GM19397 (cell line): ENCODE results near the gene STX5.
A peak's percentile ranks its signal among the peaks of the same experiment; 100 is the strongest.
"Not testable (repeated sequence)": the region's sequence is repeated elsewhere in the genome, so short reads cannot be mapped to it uniquely, and the experiment has no call there.

Source experiments
- ATAC-seq: cut with Tn5 transposase; IDR thresholded peaks from one replicate; pipeline ENCODE4 v1.9.1; 2021; ENCODE audit warnings: mild to moderate bottlenecking, moderate library complexity; ENCODE audit not compliant: unreplicated experiment

Gene STX5

DNA sequence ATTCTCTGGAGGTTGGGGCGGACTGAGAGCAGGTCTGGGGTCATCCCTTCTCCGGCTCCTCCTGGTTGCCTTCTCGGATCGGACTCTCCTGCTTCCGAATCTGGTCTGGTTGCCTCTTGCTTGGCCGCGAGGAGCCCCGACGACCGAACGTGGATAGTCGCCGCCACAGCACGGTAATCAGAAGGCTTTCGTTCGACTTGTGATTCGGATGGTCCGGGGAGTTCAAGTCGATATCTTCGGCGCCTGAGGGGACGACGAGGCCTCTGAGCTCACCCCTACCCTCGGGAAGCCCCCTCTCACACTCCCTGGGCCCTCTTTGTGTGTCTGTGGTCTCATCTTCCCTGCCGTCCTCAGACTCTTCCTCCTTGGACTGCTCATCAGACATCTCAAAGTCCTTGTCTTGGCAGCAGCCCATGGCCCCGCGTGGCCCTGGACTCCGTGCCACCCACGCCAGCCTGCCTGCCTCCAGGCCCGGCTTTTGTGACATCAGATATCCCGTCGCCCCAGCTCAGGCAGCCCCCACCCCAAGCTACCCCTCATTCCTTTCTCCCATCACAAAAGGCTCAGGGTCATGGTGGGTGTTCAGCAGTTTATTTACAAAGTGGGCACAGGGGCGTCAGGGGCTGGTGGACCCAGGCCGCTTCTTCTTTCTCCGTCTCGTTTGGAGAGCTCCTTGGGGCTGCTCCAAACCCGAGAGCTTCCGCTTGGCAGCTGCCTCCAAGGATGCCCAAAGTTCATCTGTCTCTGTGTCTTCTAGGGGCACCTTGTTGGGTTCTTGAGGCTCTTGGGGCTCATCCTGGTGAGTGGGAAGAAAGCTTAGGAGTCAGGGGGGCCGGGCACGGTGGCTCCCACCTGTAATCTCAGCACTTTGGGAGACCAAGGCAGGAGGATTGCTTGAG is 734 bp upstream of the STX5 start, which contains the start of gene TEX54:
TSS of gene TEX54 (minus strand) at position 506 of the 899 bp plus-strand sequence.
- ATAC-seq, result peak; percentile 14

DNA sequence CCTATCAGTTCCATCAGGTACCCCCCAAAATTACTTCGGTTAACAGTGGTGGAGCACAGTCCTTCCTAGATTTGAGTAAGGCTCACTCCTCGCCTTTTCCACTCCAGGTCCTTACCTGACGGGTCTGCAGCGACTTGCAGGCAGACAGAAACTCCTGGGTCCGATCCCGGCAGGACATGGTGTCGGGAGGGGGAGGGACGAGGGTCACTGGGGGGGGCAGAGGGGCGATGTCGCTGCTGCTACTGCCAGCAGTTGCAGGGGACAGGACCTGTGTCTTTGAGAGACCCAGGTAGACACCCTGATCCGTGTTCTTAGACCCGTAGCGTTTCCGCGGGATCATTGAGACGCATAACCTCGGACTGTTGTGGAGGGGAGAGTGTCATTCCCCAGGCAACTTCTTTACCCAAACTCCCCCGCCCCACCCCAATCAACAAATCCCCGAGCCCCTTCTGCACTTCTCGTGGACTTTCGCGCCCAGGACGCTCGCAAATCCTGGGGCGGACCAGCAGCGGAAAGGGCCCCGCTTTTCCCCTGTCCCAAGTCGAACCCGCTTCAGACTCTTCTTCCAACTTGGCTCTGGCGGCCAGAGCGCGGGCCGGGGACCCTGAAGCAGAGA is 839 bp downstream of the STX5 start:
- ATAC-seq, result no peak

DNA sequence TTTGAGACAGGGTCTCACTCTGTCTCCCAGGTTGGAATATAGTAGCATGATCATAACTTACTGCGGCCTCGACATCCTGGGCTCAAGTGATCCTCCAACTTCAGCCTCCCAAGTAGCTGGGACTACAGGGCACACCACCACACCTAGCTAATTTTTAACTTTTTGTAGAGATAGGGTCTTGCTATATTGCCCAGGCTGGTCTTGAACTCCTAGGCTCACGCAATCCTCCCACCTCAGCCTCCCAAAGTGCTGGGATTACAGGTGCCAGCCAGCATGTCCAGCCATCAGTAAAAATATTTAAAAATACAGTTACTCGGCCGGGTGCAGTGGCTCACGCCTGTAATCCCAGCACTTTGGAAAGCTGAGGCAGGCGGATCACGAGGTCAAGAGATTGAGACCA is 3.7 kb downstream of the STX5 start:
- not testable (repeated sequence) for ATAC-seq

DNA sequence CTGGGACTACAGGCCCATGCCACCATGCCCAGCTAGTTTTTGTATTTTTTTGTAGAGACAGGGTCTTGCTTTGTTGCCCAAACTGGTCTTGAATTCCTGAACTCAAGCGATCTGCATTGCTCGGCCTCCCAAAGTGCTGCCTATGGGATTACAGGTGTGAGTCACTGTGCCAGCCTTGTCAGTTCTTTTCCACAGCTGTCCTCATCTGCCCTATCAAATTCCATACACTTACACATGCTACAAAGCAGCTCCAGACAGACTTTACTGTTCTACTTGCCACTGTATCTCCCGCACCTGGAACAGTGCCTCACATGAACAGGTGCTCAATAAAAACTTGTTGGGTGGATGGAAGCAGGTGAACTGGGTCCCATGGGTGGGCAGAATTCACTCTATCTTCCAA is 8.2 kb downstream of the STX5 start:
- no peak for ATAC-seq

DNA sequence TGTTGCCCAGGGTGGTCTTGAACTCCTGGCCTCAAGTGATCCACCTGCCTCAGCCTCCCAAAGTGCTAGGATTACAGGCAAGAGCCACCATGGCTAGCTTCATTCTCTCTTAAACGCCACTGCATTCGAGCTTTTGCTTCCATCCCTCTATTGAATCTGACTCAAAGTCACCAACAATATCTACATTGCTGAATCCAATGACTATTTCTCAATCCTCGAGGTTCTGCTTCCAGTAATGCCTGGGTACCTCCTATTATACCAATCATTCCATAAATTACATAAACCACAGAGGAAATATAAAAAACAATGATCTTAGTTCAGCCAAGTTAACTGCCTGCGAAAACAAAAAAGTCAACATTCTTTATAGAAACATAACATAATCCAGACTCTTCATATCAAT is 14.7 kb downstream of the STX5 start:
- no peak for ATAC-seq

DNA sequence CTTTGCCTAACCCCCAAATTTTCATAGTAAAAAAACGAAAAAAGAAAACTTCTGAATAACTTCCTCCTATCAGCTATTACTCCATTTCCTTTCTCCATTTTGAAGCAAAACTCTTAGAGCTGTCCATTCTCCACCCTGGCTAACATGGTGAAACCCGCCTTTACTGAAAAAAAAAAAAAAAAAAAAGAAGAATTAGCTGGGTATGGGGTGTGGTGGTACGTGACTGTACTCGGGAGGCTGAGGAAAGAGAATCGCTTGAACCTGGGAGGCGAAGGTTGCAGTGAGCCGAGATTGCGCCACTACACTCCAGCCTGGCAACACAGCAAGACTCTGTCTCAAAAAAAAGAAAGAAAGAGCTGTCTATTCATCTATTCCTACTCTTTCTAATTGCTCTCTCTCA is 15.3 kb downstream of the STX5 start:
- no peak for ATAC-seq

DNA sequence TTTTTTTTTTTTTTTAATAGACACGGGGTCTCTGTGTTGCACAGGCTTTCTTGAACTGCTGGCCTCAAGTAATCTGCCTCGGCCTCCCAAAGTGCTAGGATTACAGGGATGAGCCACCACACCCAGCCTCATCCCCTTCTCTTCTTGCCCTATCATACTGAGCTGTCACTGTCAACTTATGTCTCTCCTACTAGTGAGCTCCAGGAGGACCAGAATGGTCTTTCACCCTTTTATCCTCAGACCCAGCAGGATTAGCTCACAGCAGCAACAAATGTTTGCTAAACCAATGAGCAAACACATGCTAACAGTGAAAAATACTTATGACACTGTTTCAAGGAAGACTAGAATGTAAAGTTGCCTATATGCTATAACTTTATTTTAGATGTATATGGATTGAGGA is 20.2 kb downstream of the STX5 start:
- no peak for ATAC-seq

DNA sequence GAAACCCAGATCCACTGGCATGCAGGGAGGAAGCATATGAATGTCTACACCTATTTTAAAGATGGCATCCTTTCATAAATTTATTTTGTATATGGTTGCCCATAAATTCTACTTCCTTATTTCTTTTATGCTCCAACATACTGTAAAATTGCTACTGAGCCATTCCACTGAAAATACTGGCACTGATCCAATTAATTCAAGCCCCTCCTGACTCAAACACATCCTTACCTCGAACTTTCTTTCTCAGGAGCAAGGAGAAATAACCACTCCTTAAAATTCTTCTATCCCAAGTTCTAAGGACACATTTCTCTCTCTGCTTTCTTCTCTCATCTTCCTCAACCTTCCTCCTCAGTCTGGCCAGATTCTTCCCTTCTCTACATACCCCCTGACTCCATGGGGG is 21.1 kb downstream of the STX5 start:
- ATAC-seq, result no peak

DNA sequence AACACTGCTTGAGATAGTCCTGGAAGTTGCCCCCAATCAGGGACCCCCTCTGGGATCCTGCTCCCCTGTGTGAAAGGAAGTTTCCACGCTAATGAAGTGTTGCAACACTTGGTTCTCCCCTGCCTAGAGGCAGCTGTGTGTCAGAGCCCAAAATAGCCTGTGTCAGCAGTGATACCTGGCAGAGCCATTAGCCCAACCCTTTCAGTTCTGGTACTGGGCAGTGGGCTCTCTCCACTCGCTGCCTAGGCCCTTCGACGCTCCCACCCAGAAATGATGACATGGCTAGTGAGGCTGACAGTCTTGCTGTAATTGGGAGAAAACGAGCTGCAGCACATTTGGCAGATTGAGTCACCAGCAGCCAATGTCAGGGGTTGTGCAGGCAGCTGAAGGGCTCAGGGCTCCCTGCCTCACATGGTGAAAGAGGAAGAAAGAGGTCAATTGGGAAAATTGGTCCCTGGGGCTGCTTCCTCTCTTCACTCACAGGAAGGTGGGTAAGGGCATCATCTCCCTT is 25.2 kb downstream of the STX5 start:
- ATAC-seq, result no peak

DNA sequence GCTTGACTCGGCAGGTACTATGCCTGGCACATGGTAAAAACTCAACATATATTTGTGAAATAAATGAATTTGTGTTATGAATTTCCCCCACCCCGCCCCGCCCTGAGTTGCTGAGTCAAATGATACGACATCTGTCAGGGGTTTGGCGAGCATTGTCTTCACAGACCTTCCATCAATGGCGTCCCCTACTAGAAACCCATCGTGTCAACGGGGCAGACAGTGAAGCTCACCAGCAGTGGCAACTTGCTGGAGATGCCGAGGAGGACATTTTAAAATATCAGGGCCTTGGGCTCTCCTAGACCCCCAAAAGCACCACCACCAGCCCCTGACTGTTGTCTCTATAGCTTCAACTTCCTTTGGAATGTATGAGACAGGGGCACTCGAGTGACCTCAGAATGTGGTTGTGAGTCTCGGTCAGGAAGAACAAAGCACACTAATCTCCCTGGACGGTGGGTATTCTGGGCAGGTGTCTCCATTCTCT is 25.9 kb downstream of the STX5 start:
- ATAC-seq, result no peak

DNA sequence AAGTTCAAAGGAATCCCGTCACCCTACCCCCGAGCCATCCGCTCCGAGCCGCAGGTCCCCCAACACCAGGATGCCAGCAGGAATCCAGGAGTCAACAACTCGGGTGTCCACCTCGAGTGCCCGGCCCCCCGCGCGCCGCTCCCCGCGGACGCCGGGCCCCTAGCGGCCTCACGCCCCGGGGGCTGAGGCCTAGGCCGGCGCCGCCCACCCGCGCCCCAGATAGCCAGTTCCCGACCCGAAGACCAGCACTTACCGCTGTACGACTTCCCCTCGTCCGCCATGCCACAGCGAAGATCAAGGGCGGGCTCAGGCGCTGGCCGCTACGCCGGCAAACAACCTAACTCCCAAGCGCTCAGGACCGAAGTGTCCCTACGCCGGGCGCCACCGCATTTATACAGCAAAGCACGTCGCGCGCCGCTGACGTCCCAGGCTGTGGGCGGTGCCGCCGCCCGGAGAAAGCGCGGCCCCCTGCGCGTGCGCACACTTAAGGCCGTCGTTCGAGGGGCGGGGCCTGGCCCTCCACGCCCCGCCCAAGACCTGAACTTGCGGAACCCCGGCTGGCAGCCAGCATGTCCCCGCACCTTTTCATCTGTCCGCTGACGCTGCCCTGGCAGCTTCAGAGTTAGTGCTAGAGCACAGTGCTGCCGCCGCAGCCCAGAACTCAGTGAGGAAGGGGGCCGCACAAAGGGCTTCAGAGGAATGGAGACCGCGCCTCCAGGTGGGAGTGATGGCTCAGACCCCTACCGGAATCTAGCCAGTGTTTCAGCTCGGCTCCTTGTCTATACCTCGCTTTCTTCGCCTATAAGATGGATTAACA is 26.6 kb downstream of the STX5 start, which contains the start of gene NXF1:
TSS of gene NXF1 (minus strand) at position 365 of the 817 bp plus-strand sequence. CDS start at position 281, 84 bp downstream.
- ATAC-seq, result peak; percentile 87

DNA sequence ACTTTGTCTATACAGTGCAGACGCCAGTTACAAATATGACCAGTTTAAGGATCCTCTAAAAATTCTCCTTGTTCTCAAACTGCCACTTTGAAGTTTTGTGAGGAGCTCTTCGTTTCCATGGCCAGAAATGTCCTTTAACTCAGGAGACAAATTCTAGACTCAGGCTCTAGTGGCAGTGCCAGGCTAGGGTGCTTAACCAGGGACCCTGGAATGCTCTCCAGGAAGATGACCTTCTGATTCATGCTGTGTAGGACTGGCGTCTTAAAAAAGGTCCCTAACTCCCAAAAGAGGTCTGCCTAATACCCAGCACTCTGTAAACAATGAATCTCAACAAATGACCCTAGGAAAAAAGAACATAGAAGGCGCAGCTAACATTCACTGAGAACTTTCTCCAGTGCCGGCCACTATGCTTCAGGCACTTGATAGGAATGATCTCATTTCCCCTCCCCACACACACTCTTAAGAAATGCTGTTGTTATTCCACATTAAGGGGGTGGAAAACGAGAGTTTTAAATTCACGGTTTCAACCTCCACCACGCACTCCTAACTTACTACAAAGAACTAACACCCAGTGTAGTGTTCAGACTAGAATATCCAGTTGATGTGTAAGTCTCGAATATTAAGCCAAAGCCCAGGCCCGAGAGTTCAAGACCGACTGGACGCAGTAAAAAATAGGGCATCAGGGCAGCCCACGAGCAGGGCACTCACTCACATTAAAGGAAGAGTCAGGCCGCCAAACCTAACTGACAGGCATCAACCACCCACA is 27.4 kb downstream of the STX5 start:
- no peak for ATAC-seq

DNA sequence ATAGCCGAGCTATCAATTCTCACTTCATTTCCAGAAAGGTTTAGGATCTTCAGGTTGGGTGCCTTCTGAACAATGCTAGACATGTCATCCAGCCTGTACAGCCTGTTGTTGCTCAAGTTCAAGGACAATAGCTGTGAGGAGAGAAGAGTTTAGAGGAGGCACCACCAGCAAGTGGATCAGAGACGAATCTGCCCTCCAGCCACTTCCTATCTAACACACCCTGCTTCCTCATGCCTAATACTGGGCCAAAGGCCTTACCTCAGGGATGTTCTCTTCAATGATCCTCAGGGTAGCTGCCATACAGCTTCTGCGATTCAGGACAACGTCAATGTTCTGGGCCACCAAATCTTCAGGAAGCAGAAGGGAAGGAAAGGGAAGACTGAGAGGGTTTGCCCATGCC is 30.8 kb downstream of the STX5 start:
- ATAC-seq, result no peak

DNA sequence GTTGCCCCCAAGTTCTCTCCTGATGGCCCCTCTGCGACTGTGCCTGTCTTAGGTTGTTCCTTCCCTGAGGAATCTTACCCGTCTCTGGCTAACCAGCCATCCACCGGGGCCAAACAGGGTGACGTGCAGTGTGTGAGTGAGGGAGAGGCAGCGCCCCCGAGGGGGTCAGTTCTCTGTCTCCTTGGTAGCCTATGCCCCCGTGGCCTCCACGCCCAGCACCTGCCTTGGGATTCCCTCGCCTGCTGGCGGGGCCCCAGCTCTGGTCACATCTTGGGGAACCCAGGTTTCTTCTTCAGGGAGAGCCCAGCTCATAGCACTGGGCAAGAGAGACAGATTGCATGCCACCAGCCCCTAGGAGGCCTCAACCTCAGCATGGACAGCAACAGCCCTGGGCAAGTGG is 32.4 kb downstream of the STX5 start:
- no peak for ATAC-seq

DNA sequence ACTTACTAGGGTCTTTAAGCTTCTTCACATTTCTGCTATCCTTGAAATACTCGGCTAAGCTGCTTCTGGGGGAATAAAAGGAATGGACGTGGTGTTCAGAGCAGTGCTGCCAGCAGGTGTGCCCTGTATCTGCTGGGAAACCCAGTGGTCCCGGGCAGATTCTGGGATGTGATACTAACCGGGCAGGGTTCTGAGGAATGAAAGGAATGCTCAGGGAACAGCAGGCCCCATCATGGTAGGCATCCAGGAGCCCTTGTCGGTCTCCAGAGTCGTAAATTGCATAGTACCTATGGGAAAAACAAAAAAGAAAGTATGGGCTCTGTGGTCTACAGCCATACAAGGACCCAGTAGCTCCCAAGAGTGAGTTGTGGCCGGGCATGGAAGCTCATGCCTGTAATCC is 35.6 kb downstream of the STX5 start:
- no peak for ATAC-seq

DNA sequence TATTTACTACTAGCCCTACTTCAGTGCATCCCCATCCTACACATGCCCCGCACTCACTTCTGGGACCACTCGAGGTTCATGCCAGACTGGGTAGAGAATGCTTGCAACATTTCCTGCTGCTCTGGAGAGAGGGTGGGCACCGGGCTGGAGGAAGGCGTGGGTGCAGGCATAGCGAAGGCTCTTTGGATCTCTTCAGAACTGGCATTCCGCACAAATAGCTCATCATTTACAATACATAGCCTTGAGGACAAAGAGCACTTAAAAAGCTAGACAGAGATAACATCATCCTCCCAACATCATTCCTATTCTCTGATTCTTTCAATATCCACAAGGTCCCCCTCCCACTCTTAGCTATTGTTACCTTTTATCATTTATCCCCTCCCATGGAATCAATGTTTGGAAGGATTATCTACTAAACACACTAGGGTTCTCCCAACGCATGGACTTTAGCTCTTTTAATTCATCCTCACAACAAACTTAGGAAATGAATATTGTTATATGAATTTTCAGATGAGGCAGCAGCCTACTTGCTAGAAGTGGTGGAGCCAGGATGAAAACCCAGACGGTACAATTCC is 37.6 kb downstream of the STX5 start:
- ATAC-seq, result no peak

DNA sequence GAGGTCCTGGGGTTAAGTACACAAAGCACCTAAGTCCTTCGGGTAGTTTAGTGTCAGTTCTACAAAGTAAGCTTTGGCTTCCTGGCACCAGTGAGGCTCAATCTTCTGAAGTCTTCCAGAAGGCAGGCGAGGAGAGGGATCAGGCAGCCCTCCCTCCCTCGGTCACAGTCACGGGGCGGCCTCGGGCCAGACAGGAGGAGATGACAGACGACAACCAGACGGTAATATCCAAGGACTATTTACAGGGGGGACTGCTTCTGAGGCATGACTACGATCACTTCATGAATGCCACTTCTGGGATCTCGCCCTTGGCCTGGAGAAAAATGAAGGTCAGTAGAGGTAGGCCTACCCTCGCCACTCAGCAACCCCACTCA is 39.7 kb downstream of the STX5 start:
- ATAC-seq, result no peak

DNA sequence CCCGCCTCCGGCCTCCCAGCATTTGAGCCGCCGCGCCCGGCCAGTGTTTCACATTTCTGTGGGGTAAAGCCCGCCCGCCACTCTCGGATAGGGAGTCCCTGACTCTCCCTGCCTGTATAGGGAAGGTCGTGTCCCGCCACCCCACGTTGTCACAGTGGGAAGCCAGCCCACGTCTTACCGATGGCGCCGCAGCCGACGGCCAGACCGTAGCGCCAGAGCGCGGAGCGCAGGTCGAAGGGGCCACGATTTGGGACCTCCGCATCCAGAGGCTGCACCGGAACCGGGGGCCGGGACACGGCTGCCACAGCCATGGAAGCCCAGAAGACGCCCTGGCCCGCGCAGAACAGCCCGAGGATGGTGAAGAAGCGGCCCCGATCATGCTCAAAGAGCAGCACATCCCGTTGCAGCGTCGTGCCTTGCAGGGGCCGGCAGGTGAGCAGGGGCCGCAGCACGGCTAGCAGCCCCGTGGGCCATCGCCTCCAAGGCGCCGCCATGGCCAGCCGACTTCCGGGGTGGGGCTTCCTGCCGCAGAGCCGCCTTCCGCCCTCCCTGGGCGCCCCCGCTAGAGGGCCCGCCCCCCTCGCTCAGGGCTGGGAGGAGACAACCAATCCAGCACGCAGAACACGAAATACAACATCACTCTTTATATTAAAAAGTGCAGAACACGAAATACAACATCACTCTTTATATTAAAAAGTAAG is 40.2 kb downstream of the STX5 start, which contains the start of gene TMEM223:
TSS of gene TMEM223 (minus strand) at position 506 of the 701 bp plus-strand sequence. CDS start at position 494, 12 bp downstream.
- peak; percentile 67 for ATAC-seq

DNA sequence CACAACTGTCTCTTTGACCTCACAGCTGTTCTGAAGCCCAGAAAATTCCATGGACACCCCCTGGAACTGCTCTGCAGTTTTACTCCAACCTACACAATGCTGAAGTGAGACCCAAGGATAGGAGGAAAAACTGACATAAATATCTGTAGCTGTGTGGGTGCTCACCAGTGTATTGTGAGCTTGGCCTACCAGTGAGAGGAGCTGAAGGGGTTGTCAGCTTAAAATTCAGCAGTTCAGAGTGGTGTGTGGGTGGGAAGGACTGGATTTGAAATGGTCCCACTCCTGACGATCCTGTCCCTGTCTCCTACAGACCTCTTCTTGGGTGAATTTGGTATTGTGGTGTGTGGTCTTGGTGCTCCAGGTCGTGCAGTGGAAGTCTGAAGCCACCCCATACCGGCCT is 42.3 kb downstream of the STX5 start:
- no peak for ATAC-seq
